Mucosa of stomach (tissue), 1 donor: ENCODE measurements around the gene SOBP.
"Not testable (repeated sequence)": the region's sequence is repeated elsewhere in the genome, so short reads cannot be mapped to it uniquely, and the experiment has no call there.

Experiments
- H3K27me3 ChIP-seq: one replicate; pipeline ENCODE4 v1.7.0; 2013; ENCODE audit warnings: mild to moderate bottlenecking, low read length; ENCODE audit not compliant: control insufficient read depth, insufficient read depth
- H3K36me3 ChIP-seq: one replicate; pipeline ENCODE4 v1.7.0; 2013; ENCODE audit warnings: low read length; ENCODE audit not compliant: control insufficient read depth, insufficient read depth
- H3K4me1 ChIP-seq: one replicate; pipeline ENCODE4 v1.7.0; 2013; ENCODE audit warnings: mild to moderate bottlenecking, low read length; ENCODE audit not compliant: control insufficient read depth, insufficient read depth
- H3K4me3 ChIP-seq: one replicate; pipeline ENCODE4 v1.7.0; 2013; ENCODE audit warnings: low read length
- H3K9ac ChIP-seq: one replicate; pipeline ENCODE4 v1.7.0; 2013; ENCODE audit warnings: mild to moderate bottlenecking, low read length, moderate library complexity
- H3K9me3 ChIP-seq: one replicate; pipeline ENCODE4 v1.7.0; 2013; ENCODE audit warnings: mild to moderate bottlenecking, low read length, moderate library complexity; ENCODE audit not compliant: control insufficient read depth
- donor health status: Pancreatic carcinoma.

SOBP gene

DNA sequence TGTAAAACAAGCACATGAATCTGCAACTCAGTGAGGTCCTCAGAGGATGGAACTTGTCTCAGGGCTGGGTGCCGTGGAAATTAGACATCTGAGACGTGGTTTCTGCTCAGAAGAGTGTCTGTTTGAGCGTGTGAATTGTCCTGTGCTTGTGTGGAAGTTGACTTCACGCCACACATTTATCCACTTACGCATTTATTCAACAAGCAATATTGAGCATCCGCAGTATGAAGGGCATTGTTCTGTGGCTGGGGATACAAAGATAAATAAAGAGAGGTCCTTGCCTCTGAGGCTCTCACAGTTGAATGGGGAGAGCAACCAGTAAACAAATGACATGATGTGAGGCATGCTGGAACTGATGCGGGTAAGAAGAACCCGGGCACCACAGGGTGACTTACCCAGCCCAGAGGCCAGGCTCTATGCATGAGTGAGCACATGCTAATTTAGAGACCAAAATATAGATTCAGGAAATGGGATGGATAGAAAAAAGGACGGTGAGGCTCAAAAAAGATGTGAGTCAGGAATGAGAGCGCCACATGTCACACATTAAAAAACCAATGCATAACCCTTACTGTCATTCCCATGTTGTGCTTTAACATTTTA is 60.4 kb downstream of the SOBP start:
- Histone ChIP-seq H3K9me3 (no peaks in the 10 kb centered on the region), H3K36me3 (no peaks in the 10 kb centered on the region), H3K4me1 (no peaks in the 10 kb centered on the region), H3K4me3 (no peak overlapping the region), H3K27me3 (no peaks in the 10 kb centered on the region), H3K9ac (no peak overlapping the region)

DNA sequence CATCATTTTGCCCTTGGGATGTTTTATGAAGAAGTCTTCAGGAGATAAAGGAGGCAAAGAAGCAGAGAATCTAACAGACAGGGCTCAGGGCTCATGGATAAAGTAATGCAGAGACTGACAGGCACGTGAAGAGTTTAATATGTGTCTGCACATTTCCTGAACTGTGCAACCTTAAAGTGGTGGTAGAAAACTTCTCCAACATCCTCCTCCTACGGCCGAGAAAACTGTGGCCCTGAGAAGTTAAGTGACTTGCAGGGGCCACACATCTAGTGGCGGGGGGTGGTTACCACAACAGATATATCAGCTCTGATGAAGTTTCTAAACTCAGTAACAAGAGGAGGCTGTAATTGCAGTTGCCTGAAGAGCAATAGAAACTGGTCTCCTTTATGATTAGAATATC is 61.0 kb downstream of the SOBP start:
- no peaks in the 10 kb centered on the region for H3K27me3 ChIP-seq
- H3K4me3 ChIP-seq, result no peak overlapping the region
- H3K36me3 ChIP-seq, result no peaks in the 10 kb centered on the region
- no peaks in the 10 kb centered on the region for H3K9me3 ChIP-seq
- no peaks in the 10 kb centered on the region for H3K4me1 ChIP-seq
- no peak overlapping the region for H3K9ac ChIP-seq

DNA sequence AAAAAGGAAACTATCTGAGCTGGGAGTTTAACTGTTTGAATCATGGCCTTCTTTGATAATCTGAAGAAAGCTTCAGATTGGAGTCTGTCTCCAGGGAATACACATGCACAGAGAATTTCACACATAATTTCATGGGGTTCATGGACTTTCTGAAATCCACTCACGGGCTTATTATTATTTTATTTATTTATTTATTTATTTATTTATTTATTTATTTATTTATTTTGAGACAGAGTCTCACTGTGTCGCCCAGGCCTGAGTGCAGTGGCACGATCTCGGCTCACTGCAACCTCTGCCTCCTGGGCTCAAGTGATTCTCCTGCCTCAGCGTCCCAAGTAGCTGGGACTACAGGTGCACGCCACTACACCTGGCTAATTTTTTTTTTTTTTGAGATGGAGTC is 63.2 kb downstream of the SOBP start:
- not testable (repeated sequence) for H3K9ac ChIP-seq, H3K4me3 ChIP-seq, H3K4me1 ChIP-seq, H3K9me3 ChIP-seq, H3K36me3 ChIP-seq, H3K27me3 ChIP-seq

DNA sequence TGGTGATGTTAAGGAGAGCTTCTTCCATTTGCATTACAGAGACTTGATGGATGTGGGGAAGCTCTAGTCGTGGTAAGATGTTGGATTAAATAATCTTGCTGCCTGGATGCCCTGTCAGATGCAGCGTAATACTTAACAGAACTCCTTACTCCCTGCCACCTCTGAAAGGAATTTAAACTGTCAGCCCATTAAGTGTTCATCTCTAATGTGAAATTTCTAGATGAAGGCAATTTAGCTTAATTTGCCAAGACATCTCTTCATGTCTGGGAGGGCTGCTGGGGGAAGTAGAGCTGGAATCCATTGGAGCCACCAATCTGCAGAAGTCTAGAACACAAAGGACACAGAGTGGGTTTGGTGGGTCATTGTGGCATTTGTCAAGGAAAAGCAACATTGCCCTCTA is 64.4 kb downstream of the SOBP start:
- H3K9me3 ChIP-seq, result no peaks in the 10 kb centered on the region
- no peak overlapping the region for H3K9ac ChIP-seq
- H3K27me3 ChIP-seq, result no peaks in the 10 kb centered on the region
- H3K4me1 ChIP-seq, result no peaks in the 10 kb centered on the region
- H3K4me3 ChIP-seq, result no peak overlapping the region
- no peaks in the 10 kb centered on the region for H3K36me3 ChIP-seq

DNA sequence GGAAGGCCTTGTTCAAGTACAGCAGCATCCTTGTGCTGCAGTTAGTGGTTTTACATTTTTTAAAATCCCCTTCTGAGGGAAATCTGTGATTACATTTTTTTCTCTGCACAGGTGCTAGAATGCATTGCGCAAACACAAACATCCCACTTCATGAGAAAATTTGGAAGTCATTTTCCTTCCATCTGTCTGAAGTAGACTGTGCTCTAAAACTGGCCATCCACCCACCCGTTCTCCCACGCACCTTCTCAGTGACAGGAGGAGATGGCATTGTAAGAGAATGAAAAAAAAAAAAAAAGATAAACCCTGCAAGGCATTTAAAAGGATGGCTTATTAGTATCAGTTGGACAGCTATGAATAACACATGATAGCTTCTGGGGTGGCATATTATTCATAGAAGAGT is 65.0 kb downstream of the SOBP start:
- H3K36me3 ChIP-seq, result no peaks in the 10 kb centered on the region
- no peaks in the 10 kb centered on the region for H3K4me1 ChIP-seq
- no peaks in the 10 kb centered on the region for H3K27me3 ChIP-seq
- no peak overlapping the region for H3K9ac ChIP-seq
- no peak overlapping the region for H3K4me3 ChIP-seq
- H3K9me3 ChIP-seq, result no peaks in the 10 kb centered on the region

DNA sequence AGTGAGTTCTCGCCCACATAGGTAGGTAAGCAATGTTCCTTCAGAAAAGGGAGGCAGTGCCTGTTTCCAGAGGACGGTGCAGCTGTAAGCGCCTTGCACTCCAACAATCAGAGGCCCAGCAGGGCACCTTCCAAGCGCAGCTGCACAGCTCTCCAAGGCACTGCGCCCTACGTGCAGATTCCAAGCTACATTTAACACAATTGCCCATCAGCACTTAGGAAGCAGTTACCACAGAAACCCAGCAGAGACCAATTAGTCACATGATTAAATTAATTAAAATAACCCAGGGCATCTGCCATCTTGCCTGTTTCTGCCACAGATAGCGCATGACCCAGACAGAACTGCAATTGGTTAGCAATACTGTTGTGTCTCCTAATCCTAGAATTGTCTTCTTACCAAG is 65.5 kb downstream of the SOBP start:
- no peaks in the 10 kb centered on the region for H3K9me3 ChIP-seq
- H3K9ac ChIP-seq, result no peak overlapping the region
- H3K36me3 ChIP-seq, result no peaks in the 10 kb centered on the region
- no peaks in the 10 kb centered on the region for H3K4me1 ChIP-seq
- no peak overlapping the region for H3K4me3 ChIP-seq
- no peaks in the 10 kb centered on the region for H3K27me3 ChIP-seq

DNA sequence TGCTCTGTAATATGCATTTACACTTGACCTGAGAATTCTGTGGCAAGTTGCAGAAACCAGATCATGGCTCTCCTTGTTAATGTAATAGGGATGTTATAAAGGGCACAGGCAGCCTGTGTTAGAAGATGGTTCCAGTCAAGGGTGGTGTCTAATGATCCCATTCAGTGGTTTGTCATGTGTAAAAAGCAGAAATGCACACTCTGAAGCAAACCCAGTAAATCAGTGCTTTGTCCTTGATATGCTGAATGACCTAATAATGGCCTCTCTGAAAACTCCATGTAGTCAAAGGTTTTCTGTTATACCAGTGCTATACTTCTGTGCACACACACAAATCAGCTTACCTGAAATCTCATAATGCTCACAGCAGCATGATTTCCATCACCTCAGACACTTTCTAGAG is 66.2 kb downstream of the SOBP start:
- H3K4me3 ChIP-seq, result no peak overlapping the region
- no peaks in the 10 kb centered on the region for H3K27me3 ChIP-seq
- no peak overlapping the region for H3K9ac ChIP-seq
- H3K9me3 ChIP-seq, result no peaks in the 10 kb centered on the region
- no peaks in the 10 kb centered on the region for H3K36me3 ChIP-seq
- H3K4me1 ChIP-seq, result no peaks in the 10 kb centered on the region

DNA sequence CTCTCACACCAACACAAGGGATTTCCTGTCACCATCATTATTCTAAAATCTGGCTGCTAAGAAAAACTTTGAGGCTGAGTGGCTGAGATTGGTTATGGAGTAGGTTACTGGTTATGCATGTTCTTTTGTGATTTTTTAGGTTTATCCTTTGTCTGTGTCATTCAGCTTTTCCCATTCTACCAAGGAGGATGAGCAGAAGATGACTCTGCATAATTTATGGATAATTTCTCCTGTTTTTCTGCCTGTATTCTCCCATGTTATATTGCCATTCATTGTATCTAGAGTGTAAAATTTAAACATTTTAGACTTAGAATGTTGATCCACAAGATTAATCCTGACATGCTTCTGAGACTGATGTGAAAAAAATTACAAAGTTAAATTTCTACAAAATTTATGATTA is 67.8 kb downstream of the SOBP start:
- Histone ChIP-seq H3K27me3 (no peaks in the 10 kb centered on the region), H3K9me3 (no peaks in the 10 kb centered on the region), H3K36me3 (no peaks in the 10 kb centered on the region), H3K4me1 (no peaks in the 10 kb centered on the region), H3K4me3 (no peak overlapping the region), H3K9ac (no peak overlapping the region)

DNA sequence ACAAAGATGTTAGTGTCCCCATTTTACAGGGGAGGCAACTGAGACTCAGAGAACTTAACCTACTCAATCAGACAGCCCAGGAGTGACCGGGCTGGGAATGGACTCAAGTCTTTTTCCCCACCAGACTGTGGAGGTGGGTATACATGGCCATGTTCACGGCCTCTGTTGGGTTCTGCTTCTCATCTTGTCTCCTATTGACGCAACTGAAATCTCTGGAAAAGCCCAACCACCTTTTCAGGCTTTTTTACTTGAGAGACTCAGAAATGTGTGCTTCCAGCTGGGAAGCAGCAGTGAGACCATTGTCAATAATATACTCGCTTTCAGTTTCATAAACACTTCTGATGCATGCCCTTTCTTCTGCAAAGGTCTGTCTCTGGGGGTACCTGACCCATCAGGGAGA is 70.7 kb downstream of the SOBP start:
- no peaks in the 10 kb centered on the region for H3K27me3 ChIP-seq
- no peak overlapping the region for H3K4me3 ChIP-seq
- no peak overlapping the region for H3K9ac ChIP-seq
- no peaks in the 10 kb centered on the region for H3K4me1 ChIP-seq
- no peaks in the 10 kb centered on the region for H3K9me3 ChIP-seq
- no peaks in the 10 kb centered on the region for H3K36me3 ChIP-seq

DNA sequence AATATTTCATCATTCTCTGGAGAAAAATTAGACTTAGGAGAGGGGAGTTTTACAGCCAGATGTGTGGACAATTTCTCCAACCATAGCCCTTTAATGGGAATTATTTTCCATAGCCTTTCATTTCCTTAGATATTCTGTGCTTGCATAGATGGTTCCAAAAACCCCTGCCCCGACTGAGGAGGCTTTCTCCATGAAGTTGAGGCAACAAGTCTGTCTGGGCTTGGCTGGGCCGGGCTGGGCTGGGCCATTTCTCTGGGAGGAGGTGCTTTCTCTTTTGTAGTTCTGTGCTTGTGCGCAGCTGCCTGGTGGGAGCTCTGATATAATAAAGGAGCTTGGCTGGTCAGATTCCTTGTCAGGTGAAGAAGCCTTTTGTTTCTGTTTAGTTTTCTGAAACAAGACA is 71.4 kb downstream of the SOBP start:
- H3K27me3 ChIP-seq, result no peaks in the 10 kb centered on the region
- no peak overlapping the region for H3K9ac ChIP-seq
- no peaks in the 10 kb centered on the region for H3K36me3 ChIP-seq
- no peaks in the 10 kb centered on the region for H3K4me1 ChIP-seq
- H3K9me3 ChIP-seq, result no peaks in the 10 kb centered on the region
- no peak overlapping the region for H3K4me3 ChIP-seq

DNA sequence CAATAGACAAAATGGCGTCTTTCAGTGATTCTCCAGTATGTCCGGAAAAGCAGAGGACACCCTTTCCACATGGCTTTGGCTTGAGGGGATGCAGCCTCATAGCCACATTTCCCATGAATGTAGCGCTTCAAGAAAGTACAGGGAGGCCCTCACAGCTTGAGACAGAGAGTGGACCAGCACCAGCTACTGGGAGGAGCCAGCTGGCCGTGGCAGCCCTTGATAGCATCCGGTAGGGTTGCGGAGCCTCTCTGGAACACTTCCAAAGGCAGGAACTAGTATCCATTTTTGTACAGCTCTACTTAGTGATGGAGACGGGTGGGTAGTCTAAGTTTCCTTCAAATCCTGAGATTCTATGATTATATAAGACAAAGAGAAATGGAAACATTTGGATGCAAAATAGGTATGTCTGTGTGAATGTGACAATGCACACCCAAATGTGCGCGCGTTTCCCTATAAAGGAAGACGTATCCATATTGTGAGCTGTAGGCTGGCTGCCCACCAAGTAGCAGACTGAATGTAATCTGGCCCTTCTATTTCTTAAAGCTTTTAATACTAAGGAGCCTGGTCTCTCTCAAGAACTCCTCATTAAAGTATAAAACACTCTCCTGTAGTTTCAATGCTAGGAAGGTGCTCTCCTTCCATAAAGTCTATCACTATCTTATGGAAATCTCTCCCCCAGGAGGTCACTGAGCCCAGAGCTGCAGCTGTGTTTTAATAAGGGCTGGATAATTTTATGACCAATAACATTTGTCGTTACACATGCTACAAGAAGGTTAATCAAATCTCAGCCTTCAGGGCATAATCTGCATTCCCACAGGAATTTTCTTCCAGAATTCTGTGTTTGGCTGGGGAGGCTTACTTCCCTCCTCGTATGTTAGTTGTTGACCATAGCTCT is 74.0 kb downstream of the SOBP start:
- Histone ChIP-seq H3K9ac (no peak overlapping the region), H3K36me3 (no peaks in the 10 kb centered on the region), H3K9me3 (no peaks in the 10 kb centered on the region), H3K27me3 (no peaks in the 10 kb centered on the region), H3K4me3 (no peak overlapping the region), H3K4me1 (no peaks in the 10 kb centered on the region)

DNA sequence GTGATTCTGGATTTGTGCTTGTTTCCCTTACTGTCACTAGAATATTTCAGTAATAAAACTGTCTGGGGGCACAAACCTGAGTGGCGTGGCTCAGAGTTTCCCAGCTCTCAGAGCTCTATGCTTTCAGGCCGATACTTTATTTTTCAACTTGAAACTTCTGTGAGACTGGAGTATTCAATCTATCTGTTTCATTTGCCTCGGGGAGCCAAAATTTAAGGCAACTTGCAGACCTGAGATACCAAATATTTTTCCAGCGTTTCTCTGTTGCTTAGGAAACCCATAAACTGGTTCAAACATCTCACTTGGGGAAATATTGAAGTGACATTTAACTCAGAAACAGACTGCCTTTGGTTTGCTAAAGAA is 74.7 kb downstream of the SOBP start:
- Histone ChIP-seq H3K4me3 (no peak overlapping the region), H3K9ac (no peak overlapping the region), H3K9me3 (no peaks in the 10 kb centered on the region), H3K4me1 (no peaks in the 10 kb centered on the region), H3K36me3 (no peaks in the 10 kb centered on the region), H3K27me3 (no peaks in the 10 kb centered on the region)
